Measurements from ENCODE around the gene PCLAF. TPM values are rescaled to one million over a fixed set of nuclear protein-coding genes. Genes with fewer than 3 reads are reported as not detected.

PCLAF gene
- total RNA-seq (1 to 10 TPM; 3.5 to 4.7 TPM), polyA plus RNA-seq (10 to 100 TPM in 1 of 2 donors, 1 to 10 TPM in 1; 7.3 to 36.2 TPM)
- long read RNA-seq, donor 1, transcript PCLAF-202 (3 exons, 911 nt), result minor isoform, 22 of 60 reads
- long read RNA-seq, donor 1, transcript PCLAF-201 (4 exons, 2,194 nt), result major isoform, 37 of 60 reads
- long read RNA-seq, donor 1, partial matches to known transcripts, result 0 of 60 reads
- long read RNA-seq, donor 1, other reads (novel, unspliced or antisense), result 0 of 60 reads
- long read RNA-seq, donor 2, transcript PCLAF-201 (4 exons, 2,194 nt), result major isoform, 8 of 14 reads
- long read RNA-seq, donor 2, transcript PCLAF-202 (3 exons, 911 nt), result minor isoform, 6 of 14 reads
- long read RNA-seq, donor 2, partial matches to known transcripts, result 0 of 14 reads
- long read RNA-seq, donor 2, other reads (novel, unspliced or antisense), result 0 of 14 reads
- long read RNA-seq, donor 3, transcript PCLAF-202 (3 exons, 911 nt), result minor isoform, 9 of 32 reads
- long read RNA-seq, donor 3, transcript PCLAF-201 (4 exons, 2,194 nt), result major isoform, 22 of 32 reads
- long read RNA-seq, donor 3, partial matches to known transcripts, result 0 of 32 reads
- long read RNA-seq, donor 3, other reads (novel, unspliced or antisense), result 0 of 32 reads
- long read RNA-seq, donor 4, transcript PCLAF-202 (3 exons, 911 nt), result minor isoform, 13 of 47 reads
- long read RNA-seq, donor 4, transcript PCLAF-201 (4 exons, 2,194 nt), result major isoform, 34 of 47 reads
- long read RNA-seq, donor 4, partial matches to known transcripts, result 0 of 47 reads
- long read RNA-seq, donor 4, other reads (novel, unspliced or antisense), result 0 of 47 reads
- long read RNA-seq, donor 5, transcript PCLAF-202 (3 exons, 911 nt), result minor isoform, 20 of 72 reads
- long read RNA-seq, donor 5, transcript PCLAF-201 (4 exons, 2,194 nt), result major isoform, 51 of 72 reads
- long read RNA-seq, donor 5, partial matches to known transcripts, result 0 of 72 reads
- long read RNA-seq, donor 5, other reads (novel, unspliced or antisense), result 0 of 72 reads

GRCh38 chr15:64381000-64381751, at the start of gene PCLAF:
Gene PCLAF (minus strand): TSS chr15:64381441. CDS start chr15:64381371, 70 bp downstream.
- Histone ChIP-seq H3K4me1 (ENCODE audit: control insufficient read depth in 5 of 5, insufficient read depth in 5 of 5, low read length in 5 of 5) (peaks cover 0 to 18% (median 3%) of the 10 kb centered on the region in 5 donors), H3K27ac (ENCODE audit: low read depth in 1 of 2, low read length in 1 of 2) (no peak within 1 kb of the TSS), H3K27me3 (ENCODE audit: control insufficient read depth in 3 of 3, insufficient read depth in 3 of 3, low read length in 2 of 3) (no peaks in the 10 kb centered on the region), H3K4me3 (peak within 1 kb of the TSS; percentile 27), H3K9ac (ENCODE audit: insufficient read depth in 1 of 2, low read length in 2 of 2) (no peak within 1 kb of the TSS), H3K9me3 (ENCODE audit: control insufficient read depth in 4 of 4, insufficient read depth in 3 of 4, low read length in 3 of 4) (no peaks in the 10 kb centered on the region), H3K36me3 (ENCODE audit: control insufficient read depth in 4 of 4, insufficient read depth in 4 of 4, low read length in 4 of 4) (no peaks in the 10 kb centered on the region)
- WGBS, 2 donors, result 0 to 1% methylated on average over 37 to 38 of the region's 38 CpGs
- ATAC-seq (ENCODE audit: insufficient read depth, low FRiP score) (peak; percentile 98), DNase-seq (peak; percentile 97 to 99 (median 99))
- TF ChIP-seq CTCF (IDR thresholded peaks at IDR 0.05; ENCODE audit: control extremely low read depth, extremely low read depth), result no peak

GRCh38 chr15:64430000-64430735, 48.9 kb upstream of the PCLAF start:
- Histone ChIP-seq H3K27ac (ENCODE audit: low read depth in 1 of 2, low read length in 1 of 2) (peak overlapping the region in 1 of 2 donors; percentile 41), H3K36me3 (ENCODE audit: control insufficient read depth in 4 of 4, insufficient read depth in 4 of 4, low read length in 4 of 4) (peaks cover 0 to 21% (median 6%) of the 10 kb centered on the region in 4 donors), H3K9ac (ENCODE audit: insufficient read depth in 1 of 2, low read length in 2 of 2) (peak overlapping the region in 1 of 2 donors; percentile 47), H3K4me3 (no peak overlapping the region), H3K4me1 (ENCODE audit: control insufficient read depth in 5 of 5, insufficient read depth in 5 of 5, low read length in 5 of 5) (peaks cover 0 to 22% (median 7%) of the 10 kb centered on the region in 5 donors), H3K9me3 (ENCODE audit: control insufficient read depth in 4 of 4, insufficient read depth in 3 of 4, low read length in 3 of 4) (no peaks in the 10 kb centered on the region), H3K27me3 (ENCODE audit: control insufficient read depth in 3 of 3, insufficient read depth in 3 of 3, low read length in 2 of 3) (no peaks in the 10 kb centered on the region)
- WGBS, 2 donors, result 15 to 29% methylated on average over 3 of the region's 3 CpGs
- TF ChIP-seq CTCF (IDR thresholded peaks at IDR 0.05; ENCODE audit: control extremely low read depth, extremely low read depth), result no peak
- ATAC-seq (ENCODE audit: insufficient read depth, low FRiP score) (no peak), DNase-seq (peak; percentile 87 to 96 (median 95))

- Histone ChIP-seq H3K9me3 (ENCODE audit: control insufficient read depth in 4 of 4, insufficient read depth in 3 of 4, low read length in 3 of 4) (no peaks in the 10 kb centered on the region), H3K27me3 (ENCODE audit: control insufficient read depth in 3 of 3, insufficient read depth in 3 of 3, low read length in 2 of 3) (no peaks in the 10 kb centered on the region), H3K4me1 (ENCODE audit: control insufficient read depth in 5 of 5, insufficient read depth in 5 of 5, low read length in 5 of 5) (peaks cover 0 to 22% (median 7%) of the 10 kb centered on the region in 5 donors), H3K4me3 (no peak overlapping the region), H3K36me3 (ENCODE audit: control insufficient read depth in 4 of 4, insufficient read depth in 4 of 4, low read length in 4 of 4) (peaks cover 0 to 24% (median 6%) of the 10 kb centered on the region in 4 donors), H3K27ac (ENCODE audit: low read depth in 1 of 2, low read length in 1 of 2) (peak overlapping the region in 1 of 2 donors; percentile 21), H3K9ac (ENCODE audit: insufficient read depth in 1 of 2, low read length in 2 of 2) (no peak overlapping the region)
- DNase-seq (no peak), ATAC-seq (ENCODE audit: insufficient read depth, low FRiP score) (no peak)
- no peak for TF ChIP-seq CTCF (IDR thresholded peaks at IDR 0.05; ENCODE audit: control extremely low read depth, extremely low read depth)
Measured at GRCh38 chr15:64429448-64429847, 48.2 kb upstream of the PCLAF start.
